Measurements from ENCODE around the gene ENAH. TPM values are rescaled to one million over a fixed set of nuclear protein-coding genes. Genes with fewer than 3 reads are reported as not detected.
"Not testable (repeated sequence)": the region's sequence is repeated elsewhere in the genome, so short reads cannot be mapped to it uniquely, and the experiment has no call there.

The ENAH gene
- 48.5 TPM for total RNA-seq

GRCh38 chr1:225652729-225653462, at the start of gene ENAH:
TSS of gene ENAH (minus strand) at chr1:225653123. CDS start at chr1:225652690, 433 bp downstream.
- DNase-seq (ENCODE audit: low spot score in 2 of 2) (peak; percentile 86 to 92), FAIRE-seq (no peak)

GRCh38 chr1:225700889-225701465, 48.1 kb upstream of the ENAH start:
- FAIRE-seq (no peak), DNase-seq (ENCODE audit: low spot score in 2 of 2) (no peak)

- FAIRE-seq (no peak), DNase-seq (ENCODE audit: low spot score in 2 of 2) (no peak)
Measured at GRCh38 chr1:225700164-225700821, 47.4 kb upstream of the ENAH start.

DNA sequence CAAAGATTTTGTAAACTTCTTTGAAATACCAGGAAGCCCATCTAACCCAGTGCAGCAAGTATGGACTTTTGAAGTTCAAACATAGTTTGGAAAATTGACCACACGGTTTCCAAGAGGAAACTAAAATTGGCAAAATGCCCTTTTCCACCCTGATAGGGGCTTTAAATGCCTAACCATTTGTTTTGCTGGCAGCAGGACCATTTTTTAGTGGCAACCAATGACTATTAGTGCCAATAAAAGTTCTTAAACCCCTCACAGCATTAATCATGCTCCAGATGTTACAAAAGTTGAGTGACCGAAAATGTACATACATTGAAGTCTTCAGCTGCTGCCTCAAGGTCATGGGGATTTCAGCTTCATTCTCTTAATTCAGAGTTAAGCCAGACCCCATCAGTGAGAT, 46.4 kb upstream of the ENAH start:
- DNase-seq (ENCODE audit: low spot score in 2 of 2) (no peak), FAIRE-seq (no peak)

DNA sequence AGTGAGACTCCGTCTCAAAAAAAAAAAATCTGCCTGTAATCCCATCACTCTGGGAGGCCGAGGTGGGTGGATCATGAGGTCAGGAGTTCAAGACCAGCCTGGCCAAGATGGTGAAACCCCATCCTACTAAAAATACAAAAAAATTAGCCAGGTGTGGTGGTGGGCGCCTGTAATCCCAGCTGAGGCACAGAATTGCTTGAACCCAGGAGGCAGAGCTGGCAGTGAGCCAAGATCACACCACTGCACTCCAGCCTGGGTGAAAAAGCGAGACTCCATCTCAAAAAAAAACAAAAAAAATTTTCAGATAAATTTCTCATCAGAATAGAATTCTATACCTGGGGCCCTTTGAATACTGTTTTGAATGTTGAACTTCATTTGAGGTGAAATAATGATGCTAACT, 45.3 kb upstream of the ENAH start:
- not testable (repeated sequence) for DNase-seq (ENCODE audit: low spot score in 2 of 2); FAIRE-seq

DNA sequence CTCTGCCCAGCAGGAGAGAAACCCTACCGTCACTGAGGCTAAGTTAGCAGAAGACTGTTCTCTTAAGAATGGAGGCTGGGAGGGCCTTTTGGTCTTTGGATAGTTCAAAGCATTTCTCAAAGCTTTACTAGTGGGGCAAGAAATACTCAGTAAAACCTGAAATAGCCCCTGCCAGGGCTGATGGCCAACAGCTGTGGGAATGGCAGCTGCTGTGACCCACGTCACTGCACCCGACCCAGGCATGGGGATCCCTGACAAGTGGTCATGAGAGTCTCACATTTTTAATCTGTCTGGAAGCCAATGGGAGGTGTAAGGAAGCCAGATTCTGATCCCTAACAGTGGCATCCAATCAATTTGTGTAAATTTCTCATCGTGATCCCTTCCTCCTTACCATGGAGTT, 44.5 kb upstream of the ENAH start:
- DNase-seq (ENCODE audit: low spot score in 2 of 2) = no peak
- FAIRE-seq = no peak

DNA sequence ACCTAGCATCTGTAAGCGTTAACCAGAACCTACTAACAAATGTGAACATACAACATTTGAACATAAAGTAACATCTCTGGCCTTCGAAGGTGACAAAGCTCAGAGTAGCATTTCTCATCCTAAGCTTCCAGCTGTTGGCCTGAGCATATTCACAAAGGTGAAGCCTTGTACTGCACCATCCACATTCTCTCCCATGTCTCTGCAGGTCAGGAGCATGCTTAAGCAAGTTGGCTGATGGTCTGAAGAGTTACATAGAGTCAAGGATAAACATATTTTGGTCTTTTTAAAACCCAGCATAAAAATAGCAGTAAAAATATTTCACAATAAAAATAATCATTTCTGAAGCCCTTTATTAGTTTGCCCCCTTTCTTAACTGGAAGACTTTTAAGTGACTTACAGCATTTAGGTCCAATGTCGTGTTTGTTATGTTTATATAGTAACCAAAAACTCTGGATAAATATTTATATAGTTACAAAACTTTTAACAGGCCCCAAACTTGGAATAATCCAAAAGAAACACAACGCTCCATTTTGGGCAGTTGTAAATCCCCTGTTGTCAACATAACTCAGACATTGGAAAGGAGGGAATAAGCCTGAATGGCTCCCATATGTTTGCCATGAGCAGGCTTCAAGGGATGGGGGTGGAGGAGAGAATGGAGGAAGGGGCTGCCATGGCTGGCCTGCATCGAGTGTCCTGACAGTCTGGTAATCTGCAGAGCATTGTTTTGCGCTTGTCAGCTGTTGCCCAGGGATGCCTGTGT, 42.8 kb upstream of the ENAH start:
- FAIRE-seq (no peak), DNase-seq (ENCODE audit: low spot score in 2 of 2) (no peak)

DNA sequence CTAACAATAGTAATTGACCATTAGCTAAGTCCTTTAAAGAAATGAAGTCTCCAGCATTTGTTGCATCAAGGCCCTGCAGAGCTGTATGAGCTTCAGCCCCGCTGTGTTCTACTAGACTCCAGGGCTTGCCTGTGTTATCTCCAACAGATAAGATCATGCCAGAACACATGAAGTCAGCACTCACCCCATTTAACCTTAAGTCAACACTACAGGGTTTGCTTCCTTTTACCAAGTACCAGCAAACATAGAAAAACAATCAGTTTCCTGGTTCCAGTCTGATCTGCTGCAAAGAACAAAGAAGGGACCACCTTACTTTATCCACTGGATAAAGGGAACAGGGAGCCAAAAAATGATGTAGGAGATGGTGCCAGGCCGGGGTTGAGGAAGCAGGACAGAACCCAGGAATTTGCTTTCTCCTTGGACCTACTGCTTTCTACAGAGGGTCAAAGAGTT, 41.3 kb upstream of the ENAH start:
- FAIRE-seq = no peak
- no peak for DNase-seq (ENCODE audit: low spot score in 2 of 2)

GRCh38 chr1:225693697-225694096, 40.8 kb upstream of the ENAH start:
- DNase-seq (ENCODE audit: low spot score in 2 of 2); FAIRE-seq: not testable (repeated sequence)

GRCh38 chr1:225693085-225693696, 40.3 kb upstream of the ENAH start:
- no peak for FAIRE-seq

GRCh38 chr1:225692517-225692879, 39.6 kb upstream of the ENAH start:
- no peak for FAIRE-seq

More at GRCh38 chr1:225693085-225693696, 40.3 kb upstream of the ENAH start:
- DNase-seq (ENCODE audit: low spot score in 2 of 2) = no peak

GRCh38 chr1:225691861-225692516, 39.1 kb upstream of the ENAH start:
- FAIRE-seq = no peak
- no peak for DNase-seq (ENCODE audit: low spot score in 2 of 2)

More at GRCh38 chr1:225692517-225692879, 39.6 kb upstream of the ENAH start:
- no peak for DNase-seq (ENCODE audit: low spot score in 2 of 2)

- no peak for DNase-seq (ENCODE audit: low spot score in 2 of 2)
- no peak for FAIRE-seq
Measured at GRCh38 chr1:225691377-225691776, 38.5 kb upstream of the ENAH start.

GRCh38 chr1:225689882-225690459, 37.0 kb upstream of the ENAH start:
- FAIRE-seq (no peak), DNase-seq (ENCODE audit: low spot score in 2 of 2) (no peak)

GRCh38 chr1:225688345-225688744, 35.4 kb upstream of the ENAH start:
- no peak for FAIRE-seq

GRCh38 chr1:225685476-225686176, 32.7 kb upstream of the ENAH start:
- no peak for DNase-seq (ENCODE audit: low spot score in 2 of 2)
- FAIRE-seq = no peak

More at GRCh38 chr1:225688345-225688744, 35.4 kb upstream of the ENAH start:
- DNase-seq (ENCODE audit: low spot score in 2 of 2) = no peak

- DNase-seq (ENCODE audit: low spot score in 2 of 2) = no peak
- FAIRE-seq = no peak
Measured at GRCh38 chr1:225684741-225685140, 31.8 kb upstream of the ENAH start.

GRCh38 chr1:225681231-225681630, 28.3 kb upstream of the ENAH start:
- FAIRE-seq (no peak), DNase-seq (ENCODE audit: low spot score in 2 of 2) (no peak)

DNA sequence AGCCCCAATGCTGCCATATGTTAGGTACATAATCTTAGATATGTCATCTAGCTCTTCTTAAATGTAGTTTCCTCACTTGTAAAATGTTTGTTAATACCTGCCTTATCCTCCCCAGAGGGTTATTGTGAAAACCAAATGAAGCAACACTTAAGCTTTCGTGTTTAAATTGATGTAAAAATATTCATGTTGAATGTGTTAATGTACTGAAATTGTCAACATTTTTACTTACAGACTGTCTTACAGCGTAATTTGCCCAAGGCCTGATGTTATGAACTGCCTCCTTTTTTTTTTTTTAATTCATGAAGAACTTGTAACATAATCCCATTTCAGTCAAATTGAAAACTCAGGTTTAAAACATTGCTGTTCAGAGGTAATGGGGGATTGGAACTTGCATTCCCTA, 25.6 kb upstream of the ENAH start:
- FAIRE-seq = no peak
- no peak for DNase-seq (ENCODE audit: low spot score in 2 of 2)
